ENCODE data around the gene EIF4H.
A peak's percentile ranks its signal among the peaks of the same experiment; 100 is the strongest.
"Not testable (repeated sequence)": the region's sequence is repeated elsewhere in the genome, so short reads cannot be mapped to it uniquely, and the experiment has no call there.

The EIF4H gene

DNA sequence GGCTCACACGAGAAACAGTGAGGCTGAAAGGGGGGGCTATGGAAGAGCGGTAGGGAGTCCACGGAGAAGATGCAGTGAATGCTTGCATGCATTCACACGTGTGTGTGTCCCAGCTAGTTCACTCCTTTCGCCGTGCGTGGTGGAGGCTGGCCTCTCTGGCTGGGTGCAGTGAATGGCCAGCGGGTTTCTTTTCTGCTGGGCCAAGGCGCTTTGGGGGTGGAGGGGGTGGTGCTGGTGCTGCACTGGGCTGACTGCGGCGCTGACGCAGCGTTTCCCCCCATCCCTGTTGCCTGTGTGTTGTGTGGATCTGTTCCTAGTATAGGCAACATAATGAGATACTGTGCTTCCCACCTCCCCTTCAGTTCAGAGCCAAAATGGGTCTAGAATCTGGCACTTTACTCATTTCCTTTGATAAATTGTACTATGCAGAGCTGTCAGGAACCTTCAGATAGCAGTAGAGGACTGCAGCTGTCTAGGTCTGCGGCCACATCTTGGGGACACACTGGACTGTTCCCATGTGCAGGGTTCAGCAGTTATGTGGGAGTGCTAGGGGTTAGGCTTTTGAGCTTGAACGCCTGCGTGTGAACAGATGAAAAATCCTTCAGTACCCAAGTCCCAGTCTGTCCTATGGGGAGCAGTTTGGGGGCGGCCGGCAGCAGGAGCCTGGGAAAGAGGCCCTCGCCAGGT is 22.0 kb downstream of the EIF4H start:
- not testable (repeated sequence) for DNase-seq (ENCODE audit: insufficient read length, low spot score); FAIRE-seq

DNA sequence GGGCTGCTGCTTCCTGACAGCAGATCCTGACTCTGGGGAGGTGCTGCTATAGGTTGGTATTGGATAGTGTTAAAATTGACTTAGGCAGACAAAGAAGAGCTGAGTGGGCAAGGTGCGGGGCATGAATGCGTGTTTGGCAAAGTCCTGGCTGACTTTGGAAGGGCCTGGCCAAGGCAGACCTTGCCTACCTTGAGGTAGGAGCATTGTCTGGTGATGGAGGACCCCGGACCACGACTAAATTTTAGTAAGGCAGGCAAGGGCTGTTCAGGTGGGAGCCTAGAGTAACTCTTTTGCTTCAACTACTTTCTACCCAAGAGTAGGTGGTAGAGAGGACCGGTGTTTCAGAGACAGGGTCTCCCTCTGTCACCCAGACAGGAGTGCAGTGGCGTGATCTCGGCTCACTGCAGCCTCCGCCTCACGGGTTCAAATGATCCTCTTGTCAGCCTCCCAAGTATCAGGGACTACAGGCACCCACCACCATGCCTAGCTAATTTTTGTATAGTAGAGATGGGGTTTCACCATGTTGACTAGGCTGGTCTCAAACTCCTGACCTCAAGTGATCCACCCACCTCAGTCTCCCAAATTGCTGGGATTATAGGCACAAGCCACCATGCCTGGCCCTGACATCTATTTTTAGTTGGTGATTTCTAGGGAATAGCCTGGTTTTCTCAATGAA is 23.4 kb downstream of the EIF4H start:
- DNase-seq (ENCODE audit: insufficient read length, low spot score): no peak

DNA sequence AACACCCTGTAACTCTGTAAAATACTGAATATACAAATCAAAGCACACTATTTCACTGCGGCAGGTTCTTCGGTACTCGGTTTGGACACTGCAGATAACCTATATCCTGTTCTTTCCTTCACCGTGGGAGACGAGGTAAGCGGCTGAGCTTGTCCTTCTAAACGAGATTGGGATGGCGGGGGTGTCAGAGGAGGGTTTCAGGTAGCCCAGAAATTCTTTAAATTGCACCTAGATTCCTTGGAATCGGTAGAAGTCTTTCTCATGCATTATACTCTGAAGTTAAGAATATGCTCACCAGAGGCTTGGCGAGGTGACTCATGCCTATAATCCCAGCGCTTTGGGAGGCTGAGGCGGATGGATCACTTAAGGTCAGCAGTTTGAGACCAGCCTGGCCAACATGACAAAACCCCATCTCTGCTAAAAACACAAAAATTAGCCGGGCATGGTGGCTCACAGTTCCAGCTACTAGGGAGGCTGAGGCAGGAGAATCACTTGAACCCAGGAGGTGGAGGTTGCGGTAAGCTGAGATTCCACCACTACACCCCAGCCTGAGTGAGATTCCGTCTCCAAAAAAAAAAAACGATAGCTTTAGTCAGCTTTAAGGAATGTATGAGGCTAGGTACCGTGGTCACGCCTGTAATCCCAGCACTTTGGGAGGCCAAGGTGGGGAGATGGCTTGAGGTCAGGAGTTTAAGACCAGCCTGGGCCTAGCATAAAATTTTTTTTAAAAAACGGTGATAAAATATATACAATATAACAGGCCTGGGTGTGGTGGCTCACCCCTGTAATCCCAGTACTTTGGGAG is 25.6 kb downstream of the EIF4H start:
- no peak for DNase-seq (ENCODE audit: insufficient read length, low spot score)
- no peak for FAIRE-seq

More for the DNA sequence above, 23.4 kb downstream of the EIF4H start:
- no peak for FAIRE-seq

DNA sequence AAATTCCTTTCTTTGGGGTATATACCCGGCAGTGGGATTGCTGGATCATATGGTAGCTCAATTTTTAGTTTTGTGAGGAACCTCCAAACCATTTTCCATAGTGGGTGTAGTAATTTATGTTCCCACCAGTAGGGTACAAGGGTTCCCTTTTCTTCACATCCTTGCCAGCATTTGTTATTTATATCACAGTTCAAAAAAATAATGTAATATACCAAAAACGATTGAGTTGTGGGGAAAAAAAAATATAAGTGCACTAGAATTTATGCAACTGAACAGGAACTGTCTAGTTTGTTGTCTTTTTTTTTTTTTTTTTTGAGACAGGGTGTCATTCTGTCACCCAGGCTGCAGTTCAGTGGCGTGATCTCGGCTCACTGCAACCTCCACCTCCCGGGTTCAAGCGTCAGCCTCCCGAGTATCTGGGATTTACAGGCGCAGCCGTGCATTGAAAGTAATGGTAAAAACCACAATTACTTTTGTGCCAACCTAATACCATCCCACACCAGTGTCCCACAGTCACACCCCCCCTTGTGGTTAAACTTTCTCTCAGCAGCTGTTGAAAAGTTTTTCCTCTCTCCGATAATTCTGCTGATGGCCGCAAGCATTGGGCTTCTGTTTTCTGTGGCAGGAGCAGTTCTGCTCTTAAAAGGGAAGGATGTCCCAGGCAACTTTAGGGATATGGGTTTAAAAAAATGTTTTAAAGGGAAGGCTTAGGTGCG is 28.8 kb downstream of the EIF4H start:
- no peak for DNase-seq (ENCODE audit: insufficient read length, low spot score)
- no peak for FAIRE-seq

DNA sequence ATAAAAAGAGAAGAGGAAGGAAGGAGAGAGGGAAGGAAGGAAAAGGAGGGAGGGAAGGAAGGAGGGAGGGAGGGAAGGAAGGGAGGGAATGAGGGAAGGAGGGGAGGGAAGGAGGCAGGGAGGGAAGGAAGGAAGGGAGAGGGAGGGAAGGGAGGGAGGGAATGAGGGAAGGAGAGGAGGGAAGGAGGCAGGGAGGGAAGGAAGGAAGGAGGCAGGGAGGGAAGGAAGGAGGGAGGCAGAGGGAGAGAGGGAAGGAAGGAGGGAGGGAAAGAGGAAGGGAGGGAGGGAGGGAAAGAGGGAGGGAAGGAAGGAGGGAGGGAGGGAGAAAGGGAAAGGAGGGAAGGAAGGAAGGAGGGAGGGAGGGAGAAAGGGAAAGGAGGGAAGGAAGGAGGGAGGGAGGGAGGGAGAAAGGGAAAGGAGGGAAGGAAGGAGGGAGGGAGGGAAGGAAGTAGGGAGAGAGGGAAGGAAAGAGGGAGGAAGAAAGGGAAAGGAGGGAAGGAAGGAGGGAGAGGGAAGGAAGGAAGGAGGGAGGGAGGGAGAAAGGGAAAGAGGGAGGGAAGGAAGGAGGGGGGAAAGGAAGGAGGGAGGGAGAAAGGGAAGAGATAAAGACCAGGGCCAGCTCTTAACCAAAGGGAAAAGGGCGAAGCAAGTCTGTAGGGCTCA is 29.9 kb downstream of the EIF4H start:
- no peak for DNase-seq (ENCODE audit: insufficient read length, low spot score)
- no peak for FAIRE-seq

DNA sequence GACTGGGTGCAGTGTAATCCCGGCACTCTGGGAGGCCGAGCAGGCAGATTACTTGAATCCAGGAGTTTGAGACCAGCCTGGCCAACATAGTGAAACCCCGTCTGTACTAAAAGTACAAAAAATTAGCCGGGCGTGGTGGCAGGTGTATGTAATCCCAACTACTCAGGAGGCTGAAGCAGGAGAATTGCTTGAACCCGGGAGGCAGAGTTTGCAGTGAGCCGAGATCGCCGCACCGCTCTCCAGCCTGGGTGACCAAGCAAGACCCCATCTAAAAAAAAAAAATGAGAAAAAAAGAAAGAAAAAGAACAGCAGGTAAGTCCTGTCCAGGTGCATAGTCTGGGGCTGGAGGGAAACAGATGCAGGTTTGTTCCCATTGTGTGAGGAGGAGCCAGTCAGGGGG is 31.9 kb downstream of the EIF4H start:
- not testable (repeated sequence) for FAIRE-seq; DNase-seq (ENCODE audit: insufficient read length, low spot score)

DNA sequence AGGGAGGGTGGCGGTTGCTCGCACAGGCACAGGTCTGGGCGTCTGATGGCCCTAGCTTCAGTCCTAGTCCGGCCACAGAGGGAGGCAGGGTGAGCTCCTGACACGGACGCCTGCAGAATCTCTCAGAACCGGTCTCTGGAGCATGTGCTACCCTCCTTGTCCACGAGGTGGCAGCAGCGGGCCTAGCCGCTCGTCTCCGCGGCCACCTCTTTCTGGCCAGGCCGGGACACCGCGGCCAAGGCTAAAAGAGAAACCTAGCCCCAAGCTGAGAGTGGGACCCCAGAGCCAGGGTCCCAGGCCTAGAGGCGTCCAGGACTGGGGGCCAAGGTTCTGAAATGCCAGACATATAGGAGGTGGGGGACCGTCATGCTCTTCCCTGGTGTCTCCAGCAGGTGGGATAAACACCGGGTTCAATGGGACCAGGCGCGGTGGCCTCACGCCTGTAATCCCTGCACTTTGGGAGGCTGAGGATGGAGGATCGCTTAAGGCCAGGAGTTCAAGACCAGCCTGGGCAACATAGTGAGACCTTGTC is 32.5 kb downstream of the EIF4H start:
- FAIRE-seq (peak; percentile 79), DNase-seq (ENCODE audit: insufficient read length, low spot score) (peak; percentile 58)

DNA sequence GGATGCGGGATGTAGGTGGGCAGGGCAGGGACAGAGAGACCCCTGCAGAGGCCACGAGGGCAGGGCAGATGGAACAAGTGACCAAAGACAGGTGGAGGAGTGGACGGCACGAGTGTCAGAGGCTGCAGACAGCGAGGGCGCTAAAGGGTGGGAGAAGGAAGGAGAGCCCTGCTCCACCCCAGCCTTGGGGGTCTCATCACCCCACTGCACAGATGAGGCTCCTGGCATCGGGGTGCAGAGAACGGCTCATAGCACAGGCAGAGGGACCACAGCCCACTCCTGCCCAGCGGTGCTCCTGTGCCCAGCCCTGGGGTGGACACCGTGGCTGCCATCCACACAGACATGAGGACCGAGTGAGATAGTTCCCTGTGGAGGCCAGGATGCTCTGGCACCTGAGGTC is 33.4 kb downstream of the EIF4H start:
- FAIRE-seq (no peak), DNase-seq (ENCODE audit: insufficient read length, low spot score) (no peak)

DNA sequence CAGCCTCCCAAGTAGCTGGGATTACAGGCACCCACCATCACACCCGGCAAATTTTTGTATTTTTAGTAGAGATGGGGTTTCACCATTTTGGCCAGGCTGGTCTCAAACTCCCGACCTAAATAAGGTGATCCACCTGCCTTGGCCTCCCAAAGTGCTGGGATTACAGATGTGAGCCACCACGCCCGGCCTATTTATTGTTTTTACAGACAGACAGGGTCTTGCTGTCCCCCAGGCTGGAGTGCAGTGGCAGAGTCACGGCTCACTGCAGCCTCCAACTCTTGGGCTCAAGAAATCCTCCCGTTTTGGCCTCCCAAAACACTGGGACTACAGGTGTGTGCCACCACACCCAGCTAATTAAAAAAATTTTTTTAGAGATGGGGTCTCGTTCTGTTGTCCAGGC is 34.1 kb downstream of the EIF4H start:
- not testable (repeated sequence) for DNase-seq (ENCODE audit: insufficient read length, low spot score); FAIRE-seq

DNA sequence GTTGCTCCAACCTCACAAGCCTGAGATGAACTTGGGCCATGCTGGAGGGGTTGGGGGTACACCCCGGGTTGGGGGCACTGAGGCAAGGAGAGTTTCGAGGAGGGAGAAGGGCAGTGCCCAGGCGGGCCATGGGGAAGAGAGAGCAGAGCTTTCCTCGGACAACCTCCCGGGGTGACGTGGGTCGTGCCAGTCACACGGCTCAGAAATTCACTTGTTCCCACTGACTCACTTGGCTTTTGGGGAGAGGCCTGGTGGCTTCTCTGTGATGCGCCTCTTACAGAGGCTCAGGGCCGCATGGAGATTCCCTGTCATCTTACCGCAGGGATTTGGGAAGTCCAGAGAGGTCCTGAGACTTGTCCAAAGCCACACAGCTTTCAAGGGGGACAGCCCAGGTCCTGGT is 38.5 kb downstream of the EIF4H start:
- DNase-seq (ENCODE audit: insufficient read length, low spot score) (no peak), FAIRE-seq (no peak)

DNA sequence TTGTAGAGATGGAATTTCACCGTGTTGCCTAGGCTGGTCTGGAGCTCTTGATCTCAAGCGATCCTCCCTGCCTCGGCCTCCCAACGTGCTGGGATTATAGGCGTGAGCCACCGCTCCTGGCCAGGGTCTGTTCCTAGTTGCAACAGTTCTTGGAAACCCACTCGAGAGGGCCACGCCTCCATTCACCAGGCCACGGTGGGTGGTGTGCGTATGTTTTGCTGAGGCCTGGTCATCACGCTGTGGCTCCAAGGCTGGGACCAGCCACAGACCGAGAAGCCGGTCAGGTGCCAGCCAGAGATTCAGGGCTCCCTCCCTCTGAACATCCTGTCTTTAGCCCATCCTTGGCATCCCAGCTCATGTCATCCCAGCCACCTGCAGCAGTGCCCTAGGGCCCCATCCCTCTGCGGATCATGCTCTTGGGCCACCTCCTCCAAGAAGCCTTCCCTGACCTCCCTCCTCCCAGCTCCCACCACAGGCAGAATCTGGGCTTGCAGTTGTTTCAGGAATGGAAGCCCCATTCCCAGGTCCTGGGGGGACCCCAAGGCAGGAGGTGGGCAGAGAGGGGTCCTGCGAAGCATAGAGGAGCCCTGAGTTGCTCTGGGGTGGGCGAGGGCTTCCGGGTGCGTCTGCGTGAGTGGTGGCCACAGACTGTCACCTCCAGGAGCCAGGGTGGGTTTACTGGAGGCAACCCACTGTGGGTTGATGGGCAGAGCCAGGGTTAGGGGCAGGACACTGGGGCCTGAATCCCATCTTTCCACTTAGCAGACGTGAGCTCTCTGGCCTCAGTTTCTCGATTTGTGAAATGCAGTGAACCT is 40.9 kb downstream of the EIF4H start:
- DNase-seq (ENCODE audit: insufficient read length, low spot score) (no peak), FAIRE-seq (no peak)

DNA sequence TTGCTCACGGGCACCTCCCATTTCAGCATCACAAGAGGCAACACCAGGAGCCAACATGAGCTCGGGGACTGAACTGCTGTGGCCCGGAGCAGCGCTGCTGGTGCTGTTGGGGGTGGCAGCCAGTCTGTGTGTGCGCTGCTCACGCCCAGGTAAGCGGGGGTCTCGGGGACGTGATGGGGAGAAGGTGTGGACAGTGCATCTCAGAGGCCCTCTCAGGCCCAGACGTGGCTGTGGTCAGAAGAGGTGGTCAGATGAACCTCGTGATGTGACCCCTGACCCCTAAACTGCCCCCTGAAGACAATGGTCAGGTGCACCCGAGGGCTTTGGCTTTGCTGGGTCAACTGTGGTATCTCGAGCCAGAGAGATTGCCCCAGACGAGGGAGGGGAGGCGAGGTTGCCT is 41.8 kb downstream of the EIF4H start:
- FAIRE-seq (peak; percentile 8), DNase-seq (ENCODE audit: insufficient read length, low spot score) (no peak)

DNA sequence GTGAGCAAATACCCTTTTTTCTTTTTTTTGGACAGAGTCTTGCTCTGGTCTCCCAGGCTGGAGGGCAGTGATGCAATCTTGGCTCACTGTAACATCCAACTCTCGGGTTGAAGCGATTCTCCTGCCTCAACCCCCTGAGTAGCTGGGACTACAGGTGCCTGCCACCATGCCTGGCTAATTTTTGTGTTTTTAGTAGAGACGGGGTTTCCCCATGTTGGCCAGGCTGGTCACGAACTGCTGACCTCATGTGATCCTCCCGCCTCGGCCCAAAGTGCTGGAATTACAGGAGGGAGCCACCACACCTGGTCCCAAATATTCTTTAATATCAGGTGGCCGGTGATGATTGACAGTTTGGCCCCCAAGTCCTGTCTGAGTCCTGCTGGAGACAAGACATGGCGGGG is 42.2 kb downstream of the EIF4H start:
- no peak for DNase-seq (ENCODE audit: insufficient read length, low spot score)
- peak; percentile 82 for FAIRE-seq

DNA sequence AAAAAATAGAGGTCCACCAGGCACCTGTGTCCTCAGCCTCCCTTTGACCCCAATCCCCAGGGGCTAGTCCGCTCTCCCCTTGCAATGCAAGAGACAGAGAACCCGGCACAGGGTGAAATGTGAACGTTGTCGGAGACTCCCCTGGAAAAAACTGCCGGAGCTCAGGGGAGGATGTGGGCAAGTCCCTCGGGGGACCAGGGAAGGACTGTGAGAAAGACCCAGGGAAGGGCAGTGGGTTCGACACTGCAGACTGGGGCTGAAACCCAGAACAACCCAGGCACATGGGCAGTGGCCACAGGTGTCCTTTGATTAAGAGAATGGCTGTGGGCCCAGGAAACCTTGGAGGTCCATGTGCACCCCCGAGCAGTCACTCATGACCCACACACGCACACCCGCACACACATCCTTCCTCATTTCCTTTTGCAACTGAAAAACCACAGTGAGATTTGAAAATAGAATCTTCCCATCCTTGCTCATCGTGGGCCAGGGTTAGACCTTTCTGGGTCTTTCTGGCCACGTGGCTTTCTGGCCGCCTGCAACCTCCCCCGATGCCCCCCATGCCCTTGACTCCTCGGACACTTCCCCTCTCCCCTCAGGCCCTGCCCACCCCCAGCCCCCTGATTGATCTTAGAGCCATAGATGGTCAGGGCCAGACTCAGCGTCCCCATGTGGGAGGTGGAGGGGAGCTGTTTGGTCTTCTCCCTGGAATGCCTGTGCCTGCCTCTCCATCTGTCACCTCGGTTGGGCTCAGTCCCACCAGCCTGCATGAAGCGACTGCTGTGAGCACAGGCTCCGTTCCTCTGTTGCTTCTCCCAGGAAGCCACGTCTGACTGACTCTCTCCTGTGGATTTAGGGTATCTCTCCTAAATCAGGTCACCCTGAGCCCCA is 43.5 kb downstream of the EIF4H start:
- FAIRE-seq (peak; percentile 99), DNase-seq (ENCODE audit: insufficient read length, low spot score) (no peak)

DNA sequence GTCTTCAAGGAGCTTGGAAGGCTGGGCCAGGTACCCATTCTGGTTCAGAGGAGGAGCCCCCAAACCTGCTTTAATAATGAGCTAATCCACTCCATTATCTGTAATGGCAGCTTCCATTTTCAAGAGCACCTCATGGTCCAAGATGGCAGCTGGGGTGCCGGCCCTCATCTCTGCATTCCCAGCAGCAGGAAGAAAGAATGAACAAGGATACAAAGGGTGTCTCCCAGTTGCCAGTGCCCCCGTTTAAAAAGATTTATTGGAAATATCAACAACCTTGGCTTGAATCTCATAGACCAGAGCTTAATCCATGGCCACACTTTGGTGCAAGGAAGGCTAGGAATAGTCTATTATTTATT is 44.2 kb downstream of the EIF4H start:
- FAIRE-seq (no peak), DNase-seq (ENCODE audit: insufficient read length, low spot score) (no peak)

DNA sequence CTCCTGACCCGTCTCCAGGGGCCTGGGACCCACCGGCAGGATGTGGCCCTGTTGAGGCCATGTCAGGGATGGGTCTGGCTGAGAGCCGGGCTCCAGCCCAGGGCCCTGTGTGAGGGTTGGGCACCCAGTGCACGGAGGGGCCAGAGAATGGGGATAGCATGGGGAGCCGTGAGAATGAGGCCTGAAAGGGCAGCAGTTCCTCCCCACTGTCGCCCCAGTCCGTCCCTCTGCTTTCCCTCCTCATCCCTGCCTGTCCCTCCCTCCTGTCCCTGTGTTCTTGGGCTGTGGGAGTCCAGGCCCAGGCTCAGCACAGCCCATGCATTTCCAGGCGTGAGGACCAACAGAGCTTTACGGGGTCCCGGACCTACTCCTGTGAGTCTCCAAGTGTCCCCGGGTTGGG is 45.3 kb downstream of the EIF4H start:
- DNase-seq (ENCODE audit: insufficient read length, low spot score): no peak
- no peak for FAIRE-seq

DNA sequence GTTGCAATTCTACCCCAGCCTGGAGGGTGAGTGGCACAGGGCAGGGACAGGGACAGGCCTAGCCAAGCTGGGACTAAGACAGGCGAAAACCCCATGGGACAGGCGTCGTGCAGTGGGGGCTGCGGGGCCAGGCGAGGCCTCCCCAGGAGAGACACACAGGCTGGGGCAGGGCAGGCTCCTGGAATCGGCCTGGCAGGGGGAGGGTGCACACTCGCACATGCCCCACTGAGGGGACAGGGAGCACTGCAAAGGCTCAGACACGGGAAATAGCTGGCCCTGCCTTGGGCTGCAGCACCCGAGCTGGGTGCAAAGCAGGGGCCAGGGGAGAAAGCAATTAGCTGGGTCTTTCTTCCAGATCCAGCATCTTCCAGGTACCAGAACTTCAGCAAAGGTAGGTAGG is 46.1 kb downstream of the EIF4H start:
- FAIRE-seq: no peak
- no peak for DNase-seq (ENCODE audit: insufficient read length, low spot score)

DNA sequence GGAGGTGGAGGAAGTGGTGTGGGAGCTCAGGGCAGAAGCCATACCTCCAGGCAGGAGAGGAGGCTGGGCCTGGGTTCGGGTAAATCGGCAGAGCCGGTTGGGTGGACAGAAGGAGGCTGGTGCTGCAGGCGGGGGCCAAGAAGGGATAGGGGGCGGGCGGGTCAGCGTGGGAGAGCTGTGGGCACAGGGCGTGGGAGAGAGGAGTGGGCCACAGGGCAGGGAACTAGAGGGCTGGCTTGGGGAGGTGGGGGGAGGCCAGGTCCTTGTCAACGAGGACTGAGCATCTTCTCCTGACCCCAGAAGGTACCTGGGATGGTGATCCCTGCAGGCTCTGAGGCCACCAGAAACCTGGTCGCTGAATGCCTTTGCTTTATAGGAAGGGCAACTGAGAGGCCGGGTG is 47.6 kb downstream of the EIF4H start:
- DNase-seq (ENCODE audit: insufficient read length, low spot score): no peak
- no peak for FAIRE-seq

Measured in GM19239 (cell line).